Hepatocyte (in vitro differentiated cells): Measurements from ENCODE around the gene OPRL1. TPM values are rescaled to one million over a fixed set of nuclear protein-coding genes. Genes with fewer than 3 reads are reported as not detected.

Experiments
- DNase-seq: peaks from one replicate; pipeline ENCODE4 v3.0.0-alpha.2; 2016; ENCODE audit warnings: low spot score
- H2AFZ ChIP-seq: fragments of 200-600 bp; sonication (generic); 2 replicates; pipeline ENCODE4 v1.6.0; 2016; ENCODE audit warnings: antibody characterized with exemption, mild to moderate bottlenecking
- H3K27ac ChIP-seq: fragments of 200-600 bp; sonication (generic); 2 replicates; pipeline ENCODE4 v1.5.1; 2016; ENCODE audit warnings: mild to moderate bottlenecking
- H3K27me3 ChIP-seq: fragments of 200-600 bp; sonication (generic); 2 replicates; pipeline ENCODE4 v1.6.1; 2016
- H3K36me3 ChIP-seq: fragments of 200-600 bp; sonication (generic); replicated peaks from 2 replicates; pipeline ENCODE4 v1.5.1; 2016; ENCODE audit warnings: low read depth; ENCODE audit not compliant: insufficient read depth
- H3K4me1 ChIP-seq: fragments of 200-600 bp; sonication (generic); 2 replicates; pipeline ENCODE4 v1.5.1; 2016; ENCODE audit warnings: mild to moderate bottlenecking, moderate library complexity; ENCODE audit not compliant: insufficient read depth
- H3K4me2 ChIP-seq: fragments of 200-600 bp; sonication (generic); 2 replicates; pipeline ENCODE4 v1.6.0; 2016
- H3K4me3 ChIP-seq: fragments of 200-600 bp; sonication (generic); 2 replicates; pipeline ENCODE4 v1.5.1; 2016; ENCODE audit warnings: mild to moderate bottlenecking
- H3K79me2 ChIP-seq: fragments of 200-600 bp; sonication (generic); 2 replicates; pipeline ENCODE4 v1.6.0; 2017; ENCODE audit warnings: mild to moderate bottlenecking
- H3K9me2 ChIP-seq: fragments of 200-600 bp; sonication (generic); replicated peaks from 2 replicates; pipeline ENCODE4 v1.6.0; 2017; ENCODE audit warnings: mild to moderate bottlenecking; ENCODE audit not compliant: insufficient read depth
- H3K9me3 ChIP-seq: fragments of 200-600 bp; sonication (generic); 2 replicates; pipeline ENCODE4 v1.5.1; 2016; ENCODE audit warnings: low read depth, mild to moderate bottlenecking
- H4K20me1 ChIP-seq: fragments of 200-600 bp; sonication (generic); 2 replicates; pipeline ENCODE4 v1.6.0; 2016; ENCODE audit warnings: mild to moderate bottlenecking; ENCODE audit not compliant: insufficient read depth, poor library complexity, severe bottlenecking
- EZH2 ChIP-seq: fragments of 200-600 bp; sonication (generic); IDR thresholded peaks from 2 replicates; pipeline ENCODE4 v1.6.1; 2016; ENCODE audit warnings: antibody characterized with exemption, mild to moderate bottlenecking, borderline replicate concordance
- EZH2phosphoT487 ChIP-seq: fragments of 200-600 bp; sonication (generic); IDR thresholded peaks from one replicate; pipeline ENCODE4 v1.6.1; 2018; ENCODE audit warnings: antibody characterized with exemption, mild to moderate bottlenecking, low read depth, moderate library complexity; ENCODE audit not compliant: unreplicated experiment, severe bottlenecking
- WGBS: methylation state at CpG from one replicate; pipeline ENCODE4 v1.1.6; 2016; ENCODE audit warnings: low lambda C conversion rate; ENCODE audit errors: missing lambda C conversion rate; 5-methylcytosine and 5-hydroxymethylcytosine counted together
- polyA plus RNA-seq: library from polyadenylated mRNA; unstranded; fragments of >200 nt; fragmentation: Nextera tagmentation; extraction: Ambion mirVana; gene quantifications from 2 replicates; pipeline ENCODE4 v1.2.1, GENCODE V29; 2016
- total RNA-seq: library from RNA; depleted of rRNA; stranded (reverse); fragments of >200 nt; gene quantifications from 2 replicates; pipeline ENCODE4 v1.2.3, GENCODE V29; 2014
- TF ChIP-seq, protein P1 (sequence below): fragments of 200-600 bp; sonication (generic); IDR thresholded peaks from 2 replicates; pipeline ENCODE4 v1.5.1; 2016; ENCODE audit warnings: antibody characterized with exemption, mild to moderate bottlenecking; ENCODE audit not compliant: poor library complexity

OPRL1 gene
- total and polyA plus RNA-seq, 2 experiments from 2014 or later, result 0.50 to 1.5 TPM

- H2AFZ ChIP-seq, result no peak overlapping the region
- H3K36me3 ChIP-seq, result no peaks in the 10 kb centered on the region
- H3K4me2 ChIP-seq, result no peak overlapping the region
- H3K4me1 ChIP-seq, result peaks cover 4% of the 10 kb centered on the region
- TF ChIP-seq EZH2phosphoT487, result no peak
- TF ChIP-seq EZH2, result no peak
- TF ChIP-seq, protein P1, sequence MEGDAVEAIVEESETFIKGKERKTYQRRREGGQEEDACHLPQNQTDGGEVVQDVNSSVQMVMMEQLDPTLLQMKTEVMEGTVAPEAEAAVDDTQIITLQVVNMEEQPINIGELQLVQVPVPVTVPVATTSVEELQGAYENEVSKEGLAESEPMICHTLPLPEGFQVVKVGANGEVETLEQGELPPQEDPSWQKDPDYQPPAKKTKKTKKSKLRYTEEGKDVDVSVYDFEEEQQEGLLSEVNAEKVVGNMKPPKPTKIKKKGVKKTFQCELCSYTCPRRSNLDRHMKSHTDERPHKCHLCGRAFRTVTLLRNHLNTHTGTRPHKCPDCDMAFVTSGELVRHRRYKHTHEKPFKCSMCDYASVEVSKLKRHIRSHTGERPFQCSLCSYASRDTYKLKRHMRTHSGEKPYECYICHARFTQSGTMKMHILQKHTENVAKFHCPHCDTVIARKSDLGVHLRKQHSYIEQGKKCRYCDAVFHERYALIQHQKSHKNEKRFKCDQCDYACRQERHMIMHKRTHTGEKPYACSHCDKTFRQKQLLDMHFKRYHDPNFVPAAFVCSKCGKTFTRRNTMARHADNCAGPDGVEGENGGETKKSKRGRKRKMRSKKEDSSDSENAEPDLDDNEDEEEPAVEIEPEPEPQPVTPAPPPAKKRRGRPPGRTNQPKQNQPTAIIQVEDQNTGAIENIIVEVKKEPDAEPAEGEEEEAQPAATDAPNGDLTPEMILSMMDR, result no peak
- no peaks in the 10 kb centered on the region for H3K9me3 ChIP-seq
- H4K20me1 ChIP-seq, result peaks cover 20% of the 10 kb centered on the region
- no peak for DNase-seq
- H3K4me3 ChIP-seq, result no peak overlapping the region
- peaks cover 14% of the 10 kb centered on the region for H3K27me3 ChIP-seq
- no peak overlapping the region for H3K27ac ChIP-seq
- H3K9me2 ChIP-seq, result no peaks in the 10 kb centered on the region
- 96% methylated on average over 25 of the region's 31 CpGs for WGBS
- no peaks in the 10 kb centered on the region for H3K79me2 ChIP-seq
Observed at GRCh38 chr20:64032706-64033624, 46.9 kb upstream of the OPRL1 start.

DNA sequence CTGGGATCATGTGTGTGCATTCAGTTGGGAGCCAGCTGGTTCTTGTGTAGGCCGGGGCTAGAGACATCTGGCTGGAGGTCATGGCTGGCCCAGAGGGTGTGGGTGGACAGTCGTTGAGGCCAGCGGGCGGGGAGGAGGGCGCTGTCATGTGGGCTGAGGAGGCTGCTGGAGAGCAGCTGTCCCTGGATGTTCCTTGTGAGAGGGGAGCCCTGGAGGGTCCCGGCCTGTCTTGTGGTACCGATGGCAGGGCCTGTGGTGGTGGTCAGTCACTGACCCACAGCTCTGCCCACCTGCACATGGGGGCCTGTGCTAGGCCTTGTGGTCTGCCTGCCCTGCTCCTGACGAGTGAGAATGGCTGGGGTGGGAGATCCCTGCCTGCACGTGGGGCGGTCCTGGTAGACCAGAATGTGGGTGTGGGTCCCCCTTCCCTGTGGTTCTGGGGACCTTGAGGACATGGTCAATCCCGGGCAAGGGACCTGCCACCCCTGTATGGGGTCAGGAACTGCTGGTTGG, 45.8 kb upstream of the OPRL1 start:
- Histone ChIP-seq H3K36me3 (no peaks in the 10 kb centered on the region), H3K9me2 (no peaks in the 10 kb centered on the region), H3K4me2 (no peak overlapping the region), H3K79me2 (no peaks in the 10 kb centered on the region), H2AFZ (no peak overlapping the region), H3K4me1 (peaks cover 12% of the 10 kb centered on the region), H4K20me1 (peaks cover 20% of the 10 kb centered on the region), H3K4me3 (no peak overlapping the region), H3K27me3 (peaks cover 14% of the 10 kb centered on the region), H3K27ac (no peak overlapping the region), H3K9me3 (no peaks in the 10 kb centered on the region)
- DNase-seq, result no peak
- TF ChIP-seq, protein P1, result no peak
- no peak for TF ChIP-seq EZH2phosphoT487
- no peak for TF ChIP-seq EZH2
- 90% methylated on average over 11 of the region's 11 CpGs for WGBS

- no peaks in the 10 kb centered on the region for H3K79me2 ChIP-seq
- H3K36me3 ChIP-seq, result no peaks in the 10 kb centered on the region
- no peaks in the 10 kb centered on the region for H3K9me3 ChIP-seq
- no peak overlapping the region for H3K4me3 ChIP-seq
- H3K27me3 ChIP-seq, result peaks cover 24% of the 10 kb centered on the region
- peaks cover 15% of the 10 kb centered on the region for H4K20me1 ChIP-seq
- H3K4me1 ChIP-seq, result peaks cover 17% of the 10 kb centered on the region
- TF ChIP-seq, protein P1, result no peak
- TF ChIP-seq EZH2phosphoT487, result no peak
- TF ChIP-seq EZH2, result no peak
- no peak overlapping the region for H3K27ac ChIP-seq
- H2AFZ ChIP-seq, result no peak overlapping the region
- H3K9me2 ChIP-seq, result no peaks in the 10 kb centered on the region
- no peak overlapping the region for H3K4me2 ChIP-seq
- DNase-seq, result no peak
- WGBS, result 73% methylated on average over 17 of the region's 17 CpGs
Observed at GRCh38 chr20:64035066-64035932, 44.6 kb upstream of the OPRL1 start.
